A673 (cell line): ENCODE results near the gene MT3. TPM values are rescaled to one million over a fixed set of nuclear protein-coding genes. Genes with fewer than 3 reads are reported as not detected.
A peak's percentile ranks its signal among the peaks of the same experiment; 100 is the strongest.

Experiments
- BruUV-seq: library from RNA; stranded (reverse); fragments of 400-500 nt; replicated peaks from 2 replicates; lab custom pipeline; 2021; lab: Mats Ljungman, UMichigan
- CTCF ChIA-PET: fragments of 300-600 bp; sonication (Branson Sonifier 250); formaldehyde crosslinking; loops from one replicate; lab custom pipeline; 2022; ENCODE audit warnings: antibody characterized with exemption; lab: Charles Lee
- POLR2A ChIA-PET: fragments of 300-600 bp; sonication (Branson Sonifier 250); formaldehyde crosslinking; loops from one replicate; lab custom pipeline; 2022; ENCODE audit warnings: antibody characterized with exemption; ENCODE audit not compliant: low non-redundant PET; lab: Charles Lee
- DNase-seq: peaks from one replicate; pipeline ENCODE4 v3.0.0-alpha.2; 2015; ENCODE audit warnings: low spot score
- H3K27ac ChIP-seq: fragments of 200-600 bp; sonication (generic); 2 replicates; pipeline ENCODE4 v1.5.1; 2016; ENCODE audit warnings: mixed run types, low read depth, mild to moderate bottlenecking, mixed read lengths, antibody characterized with exemption, low read length; ENCODE audit not compliant: poor library complexity, severe bottlenecking
- H3K27me3 ChIP-seq: fragments of 200-600 bp; sonication (generic); replicated peaks from 2 replicates; pipeline ENCODE4 v1.6.1; 2017; ENCODE audit warnings: mixed run types, low read depth, mild to moderate bottlenecking, mixed read lengths, antibody characterized with exemption, low read length; ENCODE audit not compliant: insufficient read depth, poor library complexity
- H3K36me3 ChIP-seq: fragments of 200-600 bp; sonication (generic); 2 replicates; pipeline ENCODE4 v1.6.1; 2016; ENCODE audit warnings: mixed run types, mild to moderate bottlenecking, mixed read lengths, antibody characterized with exemption, low read length; ENCODE audit not compliant: insufficient read depth, poor library complexity, severe bottlenecking
- H3K4me1 ChIP-seq: fragments of 200-600 bp; sonication (generic); 2 replicates; pipeline ENCODE4 v1.6.1; 2017; ENCODE audit warnings: mixed run types, mild to moderate bottlenecking, mixed read lengths, antibody characterized with exemption, low read length; ENCODE audit not compliant: insufficient read depth, poor library complexity, severe bottlenecking
- H3K4me3 ChIP-seq: fragments of 200-600 bp; sonication (generic); 2 replicates; pipeline ENCODE4 v1.5.1; 2016; ENCODE audit warnings: low read depth, mixed run types, mild to moderate bottlenecking, mixed read lengths, low read length; ENCODE audit not compliant: poor library complexity, severe bottlenecking
- H3K9me3 ChIP-seq: fragments of 200-600 bp; sonication (generic); 2 replicates; pipeline ENCODE4 v1.6.1; 2016; ENCODE audit warnings: mixed run types, low read depth, mild to moderate bottlenecking, mixed read lengths, antibody characterized with exemption, low read length; ENCODE audit not compliant: poor library complexity, severe bottlenecking
- CTCF ChIP-seq: fragments of 300-800, 200-600 bp; sonication (generic); conservative IDR thresholded peaks from 2 replicates; pipeline ENCODE4 v1.5.1; 2017; ENCODE audit warnings: low read depth, mild to moderate bottlenecking, antibody characterized with exemption, low read length, moderate library complexity, mixed read lengths
- EZH2 ChIP-seq: fragments of 200-600 bp; sonication (generic); IDR thresholded peaks from 2 replicates; pipeline ENCODE4 v1.6.1; 2017; ENCODE audit warnings: borderline replicate concordance, low read depth, mild to moderate bottlenecking, mixed read lengths, antibody characterized with exemption, low read length; ENCODE audit not compliant: poor library complexity, severe bottlenecking
- intact Hi-C: fragments of 100-400 bp; cut with micrococcal nuclease; formaldehyde crosslinking; loops from one replicate; pipeline ENCODE4 v1.10.0; 2022; ENCODE audit not compliant: unreplicated experiment
- total RNA-seq: library from RNA; stranded (reverse); gene quantifications from 2 replicates; pipeline ENCODE4 v1.2.3, GENCODE V29; 2021

Gene MT3
- total RNA-seq, 1 experiment from 2014 or later: not detected

GRCh38 chr16:56625140-56625942 is 36.0 kb downstream of the MT3 start, which contains the start of gene MT1E:
TSS of gene MT1E (plus strand) at chr16:56625781. CDS start at chr16:56625852, 71 bp downstream.
- TF ChIP-seq CTCF (no peak), EZH2 (no peak)
- Histone ChIP-seq H3K36me3 (no peaks in the 10 kb centered on the region), H3K27ac (no peak within 1 kb of the TSS), H3K9me3 (no peaks in the 10 kb centered on the region), H3K4me1 (peaks cover 6% of the 10 kb centered on the region), H3K4me3 (peak within 1 kb of the TSS; percentile 40), H3K27me3 (no peaks in the 10 kb centered on the region)
- peak; percentile 70 for DNase-seq
- ChIA-PET CTCF (interaction anchor here (0.6 kb wide), 3 partner anchors 22 to 675 kb away, joined by 3 to 6 read pairs (median 3); no protein-coding TSS in a partner anchor), POLR2A (no interaction called here)
- intact Hi-C loops: no loop called here
- no TSS peak for BruUV-seq

- TF ChIP-seq EZH2 (no peak), CTCF (no peak)
- Histone ChIP-seq H3K27ac (no peak overlapping the region), H3K27me3 (peaks cover 4% of the 10 kb centered on the region), H3K9me3 (no peaks in the 10 kb centered on the region), H3K4me3 (peak overlapping the region; percentile 40), H3K4me1 (peaks cover 6% of the 10 kb centered on the region), H3K36me3 (no peaks in the 10 kb centered on the region)
- POLR2A ChIA-PET: no interaction called here
- CTCF ChIA-PET: interaction anchor here (0.6 kb wide), 3 partner anchors 22 to 674 kb away, joined by 3 to 6 read pairs (median 3); no protein-coding TSS in a partner anchor
- DNase-seq: no peak
- BruUV-seq: TSS peak; percentile 95
- intact Hi-C loops: no loop called here
Measured at GRCh38 chr16:56625943-56626654, 36.8 kb downstream of the MT3 start.

GRCh38 chr16:56626685-56627084 is 37.4 kb downstream of the MT3 start:
- H3K27ac ChIP-seq: no peak overlapping the region
- no peaks in the 10 kb centered on the region for H3K36me3 ChIP-seq
- H3K27me3 ChIP-seq: peaks cover 7% of the 10 kb centered on the region
- no peak for TF ChIP-seq CTCF
- peaks cover 6% of the 10 kb centered on the region for H3K4me1 ChIP-seq
- BruUV-seq: no TSS peak
- no peak for DNase-seq
- no peaks in the 10 kb centered on the region for H3K9me3 ChIP-seq
- ChIA-PET CTCF (no interaction called here), POLR2A (no interaction called here)
- intact Hi-C loops: no loop called here
- H3K4me3 ChIP-seq: no peak overlapping the region
